ENCODE measurements around the gene NEK5.

Gene NEK5

DNA sequence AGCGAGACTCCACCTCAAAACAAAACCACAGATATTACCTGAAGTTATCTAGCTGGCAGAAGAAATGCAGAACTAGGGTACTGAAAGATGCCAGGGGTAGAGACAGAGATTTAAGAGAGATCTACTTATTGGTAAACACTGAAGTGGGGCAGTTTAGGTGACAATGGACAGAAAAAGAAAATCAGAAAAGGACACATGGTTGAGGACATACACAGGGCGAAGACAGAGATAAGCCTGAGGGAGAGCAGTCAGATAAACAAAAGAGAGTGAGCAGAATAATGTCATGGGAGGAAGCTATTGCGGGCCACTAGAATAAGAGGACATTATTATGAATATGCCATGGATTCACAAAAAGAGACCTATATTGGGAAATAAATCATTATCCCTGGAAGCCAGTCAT is 3.3 kb downstream of the NEK5 start:
- no peak for TF ChIP-seq ZFP3 (CRISPR knock-in tag; IDR thresholded peaks at IDR 0.05)
- no peak for TF ChIP-seq OSR1 (CRISPR knock-in tag; IDR thresholded peaks at IDR 0.05)
- TF ChIP-seq ZNF8 (CRISPR knock-in tag; IDR thresholded peaks at IDR 0.05) = no peak
- TF ChIP-seq, protein P1, sequence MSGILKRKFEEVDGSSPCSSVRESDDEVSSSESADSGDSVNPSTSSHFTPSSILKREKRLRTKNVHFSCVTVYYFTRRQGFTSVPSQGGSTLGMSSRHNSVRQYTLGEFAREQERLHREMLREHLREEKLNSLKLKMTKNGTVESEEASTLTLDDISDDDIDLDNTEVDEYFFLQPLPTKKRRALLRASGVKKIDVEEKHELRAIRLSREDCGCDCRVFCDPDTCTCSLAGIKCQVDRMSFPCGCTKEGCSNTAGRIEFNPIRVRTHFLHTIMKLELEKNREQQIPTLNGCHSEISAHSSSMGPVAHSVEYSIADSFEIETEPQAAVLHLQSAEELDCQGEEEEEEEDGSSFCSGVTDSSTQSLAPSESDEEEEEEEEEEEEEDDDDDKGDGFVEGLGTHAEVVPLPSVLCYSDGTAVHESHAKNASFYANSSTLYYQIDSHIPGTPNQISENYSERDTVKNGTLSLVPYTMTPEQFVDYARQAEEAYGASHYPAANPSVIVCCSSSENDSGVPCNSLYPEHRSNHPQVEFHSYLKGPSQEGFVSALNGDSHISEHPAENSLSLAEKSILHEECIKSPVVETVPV (CRISPR knock-in tag; IDR thresholded peaks at IDR 0.05) = no peak
- no peak for TF ChIP-seq RARB (CRISPR knock-in tag; IDR thresholded peaks at IDR 0.05)
- TF ChIP-seq GLIS3 (CRISPR knock-in tag; IDR thresholded peaks at IDR 0.05) = no peak
- TF ChIP-seq ZFP30 (CRISPR knock-in tag; IDR thresholded peaks at IDR 0.05) = no peak
- TF ChIP-seq, protein P2, sequence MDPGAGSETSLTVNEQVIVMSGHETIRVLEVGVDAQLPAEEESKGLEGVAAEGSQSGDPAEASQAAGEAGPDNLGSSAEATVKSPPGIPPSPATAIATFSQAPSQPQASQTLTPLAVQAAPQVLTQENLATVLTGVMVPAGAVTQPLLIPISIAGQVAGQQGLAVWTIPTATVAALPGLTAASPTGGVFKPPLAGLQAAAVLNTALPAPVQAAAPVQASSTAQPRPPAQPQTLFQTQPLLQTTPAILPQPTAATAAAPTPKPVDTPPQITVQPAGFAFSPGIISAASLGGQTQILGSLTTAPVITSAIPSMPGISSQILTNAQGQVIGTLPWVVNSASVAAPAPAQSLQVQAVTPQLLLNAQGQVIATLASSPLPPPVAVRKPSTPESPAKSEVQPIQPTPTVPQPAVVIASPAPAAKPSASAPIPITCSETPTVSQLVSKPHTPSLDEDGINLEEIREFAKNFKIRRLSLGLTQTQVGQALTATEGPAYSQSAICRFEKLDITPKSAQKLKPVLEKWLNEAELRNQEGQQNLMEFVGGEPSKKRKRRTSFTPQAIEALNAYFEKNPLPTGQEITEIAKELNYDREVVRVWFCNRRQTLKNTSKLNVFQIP (CRISPR knock-in tag; IDR thresholded peaks at IDR 0.05; ENCODE audit: borderline replicate concordance, low read depth) = no peak
- no peak for TF ChIP-seq ISL1 (CRISPR knock-in tag; IDR thresholded peaks at IDR 0.05)
- no peak for TF ChIP-seq PPARA (CRISPR knock-in tag; IDR thresholded peaks at IDR 0.05; ENCODE audit: borderline replicate concordance)
- TF ChIP-seq, protein P3, sequence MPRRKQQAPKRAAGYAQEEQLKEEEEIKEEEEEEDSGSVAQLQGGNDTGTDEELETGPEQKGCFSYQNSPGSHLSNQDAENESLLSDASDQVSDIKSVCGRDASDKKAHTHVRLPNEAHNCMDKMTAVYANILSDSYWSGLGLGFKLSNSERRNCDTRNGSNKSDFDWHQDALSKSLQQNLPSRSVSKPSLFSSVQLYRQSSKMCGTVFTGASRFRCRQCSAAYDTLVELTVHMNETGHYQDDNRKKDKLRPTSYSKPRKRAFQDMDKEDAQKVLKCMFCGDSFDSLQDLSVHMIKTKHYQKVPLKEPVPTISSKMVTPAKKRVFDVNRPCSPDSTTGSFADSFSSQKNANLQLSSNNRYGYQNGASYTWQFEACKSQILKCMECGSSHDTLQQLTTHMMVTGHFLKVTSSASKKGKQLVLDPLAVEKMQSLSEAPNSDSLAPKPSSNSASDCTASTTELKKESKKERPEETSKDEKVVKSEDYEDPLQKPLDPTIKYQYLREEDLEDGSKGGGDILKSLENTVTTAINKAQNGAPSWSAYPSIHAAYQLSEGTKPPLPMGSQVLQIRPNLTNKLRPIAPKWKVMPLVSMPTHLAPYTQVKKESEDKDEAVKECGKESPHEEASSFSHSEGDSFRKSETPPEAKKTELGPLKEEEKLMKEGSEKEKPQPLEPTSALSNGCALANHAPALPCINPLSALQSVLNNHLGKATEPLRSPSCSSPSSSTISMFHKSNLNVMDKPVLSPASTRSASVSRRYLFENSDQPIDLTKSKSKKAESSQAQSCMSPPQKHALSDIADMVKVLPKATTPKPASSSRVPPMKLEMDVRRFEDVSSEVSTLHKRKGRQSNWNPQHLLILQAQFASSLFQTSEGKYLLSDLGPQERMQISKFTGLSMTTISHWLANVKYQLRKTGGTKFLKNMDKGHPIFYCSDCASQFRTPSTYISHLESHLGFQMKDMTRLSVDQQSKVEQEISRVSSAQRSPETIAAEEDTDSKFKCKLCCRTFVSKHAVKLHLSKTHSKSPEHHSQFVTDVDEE (CRISPR knock-in tag; IDR thresholded peaks at IDR 0.05) = no peak
- TF ChIP-seq ZNF565 (CRISPR knock-in tag; conservative IDR thresholded peaks at IDR 0.05; ENCODE audit: low read depth) = no peak
- TF ChIP-seq ARNTL (CRISPR knock-in tag; IDR thresholded peaks at IDR 0.05; ENCODE audit: borderline replicate concordance, low read depth) = no peak
- TF ChIP-seq CREB5 (CRISPR knock-in tag; IDR thresholded peaks at IDR 0.05; ENCODE audit: low read depth) = no peak
- no peak for TF ChIP-seq ZNF70 (CRISPR knock-in tag; IDR thresholded peaks at IDR 0.05)
- ATAC-seq = no peak

- no peak for ATAC-seq
- TF ChIP-seq CSDC2 (CRISPR knock-in tag; IDR thresholded peaks at IDR 0.05) (no peak), RARB (CRISPR knock-in tag; IDR thresholded peaks at IDR 0.05) (no peak), CREB5 (CRISPR knock-in tag; IDR thresholded peaks at IDR 0.05; ENCODE audit: low read depth) (no peak), PPARA (CRISPR knock-in tag; IDR thresholded peaks at IDR 0.05; ENCODE audit: borderline replicate concordance) (no peak), ESRRG (CRISPR knock-in tag; IDR thresholded peaks at IDR 0.05) (no peak), OSR1 (CRISPR knock-in tag; IDR thresholded peaks at IDR 0.05) (no peak), ZC3H10 (CRISPR knock-in tag; IDR thresholded peaks at IDR 0.05) (no peak), ZNF565 (CRISPR knock-in tag; conservative IDR thresholded peaks at IDR 0.05; ENCODE audit: low read depth) (no peak), TOX (CRISPR knock-in tag; IDR thresholded peaks at IDR 0.05; ENCODE audit: borderline replicate concordance) (no peak), ZFP30 (CRISPR knock-in tag; IDR thresholded peaks at IDR 0.05) (no peak), ARNTL (CRISPR knock-in tag; IDR thresholded peaks at IDR 0.05; ENCODE audit: borderline replicate concordance, low read depth) (no peak), GLIS3 (CRISPR knock-in tag; IDR thresholded peaks at IDR 0.05) (no peak), BACH2 (CRISPR knock-in tag; IDR thresholded peaks at IDR 0.05; ENCODE audit: borderline replicate concordance) (no peak), PATZ1 (CRISPR knock-in tag; IDR thresholded peaks at IDR 0.05; ENCODE audit: borderline replicate concordance) (no peak), TCF4 (CRISPR knock-in tag; IDR thresholded peaks at IDR 0.05; ENCODE audit: borderline replicate concordance) (no peak), ZNF70 (CRISPR knock-in tag; IDR thresholded peaks at IDR 0.05) (no peak)
- TF ChIP-seq, protein P2 (CRISPR knock-in tag; IDR thresholded peaks at IDR 0.05; ENCODE audit: borderline replicate concordance, low read depth) = no peak
- TF ChIP-seq, protein P3 (CRISPR knock-in tag; IDR thresholded peaks at IDR 0.05) = no peak
Observed at GRCh38 chr13:52118595-52118994, 10.3 kb downstream of the NEK5 start.

All from SK-N-SH treated with all-trans-retinoic acid at 6 μM for 48 hours (cell line).